Measurements from ENCODE around the gene NANOS2.
"Not testable (repeated sequence)": the region's sequence is repeated elsewhere in the genome, so short reads cannot be mapped to it uniquely, and the experiment has no call there.

NANOS2 gene

GRCh38 chr19:45911291-45911690, 3.3 kb downstream of the NANOS2 start:
- DNase-seq (ENCODE audit: low spot score in 2 of 2) (no peak), ATAC-seq (ENCODE audit: low read depth) (no peak)
- no peak overlapping the region for H3K4me3 Mint-ChIP-seq
- H3K27ac Mint-ChIP-seq, result no peak overlapping the region
- no peaks in the 10 kb centered on the region for H3K4me1 Mint-ChIP-seq
- H3K9me3 Mint-ChIP-seq, result no peaks in the 10 kb centered on the region
- H3K27me3 Mint-ChIP-seq, result peaks cover 26% of the 10 kb centered on the region
- peaks cover 2% of the 10 kb centered on the region for H3K36me3 Mint-ChIP-seq

GRCh38 chr19:45908956-45909355, 5.6 kb downstream of the NANOS2 start:
- Mint-ChIP-seq H3K9me3 (no peaks in the 10 kb centered on the region), H3K4me1 (no peaks in the 10 kb centered on the region), H3K4me3 (no peak overlapping the region), H3K27me3 (peaks cover 24% of the 10 kb centered on the region), H3K27ac (no peak overlapping the region), H3K36me3 (peaks cover 2% of the 10 kb centered on the region)
- no peak for ATAC-seq (ENCODE audit: low read depth)
- no peak for DNase-seq (ENCODE audit: low spot score in 2 of 2)

- Mint-ChIP-seq H3K4me3 (no peak overlapping the region), H3K36me3 (peaks cover 2% of the 10 kb centered on the region), H3K27ac (no peak overlapping the region), H3K4me1 (peaks cover 5% of the 10 kb centered on the region), H3K27me3 (peaks cover 17% of the 10 kb centered on the region), H3K9me3 (no peaks in the 10 kb centered on the region)
- DNase-seq (ENCODE audit: low spot score in 2 of 2) (no peak), ATAC-seq (ENCODE audit: low read depth) (no peak)
Observed at GRCh38 chr19:45906221-45906620, 8.4 kb downstream of the NANOS2 start.

- Mint-ChIP-seq H3K4me1 (peaks cover 13% of the 10 kb centered on the region), H3K4me3 (no peak overlapping the region), H3K36me3 (peaks cover 4% of the 10 kb centered on the region), H3K27me3 (peaks cover 11% of the 10 kb centered on the region), H3K27ac (no peak overlapping the region), H3K9me3 (no peaks in the 10 kb centered on the region)
- DNase-seq (ENCODE audit: low spot score in 2 of 2), result no peak
- ATAC-seq (ENCODE audit: low read depth), result no peak
Observed at GRCh38 chr19:45905011-45905410, 9.6 kb downstream of the NANOS2 start.

- DNase-seq (ENCODE audit: low spot score in 2 of 2), result peak; percentile 99 to 100
- H3K4me1 Mint-ChIP-seq, result peaks cover 14% of the 10 kb centered on the region
Observed at GRCh38 chr19:45902651-45903625, 11.6 kb downstream of the NANOS2 start.

GRCh38 chr19:45901912-45902650, 12.5 kb downstream of the NANOS2 start, which contains the start of gene MYPOP:
MYPOP (minus strand) TSS chr19:45902613; CDS start chr19:45901773, 840 bp downstream.
- Mint-ChIP-seq H3K4me3 (peak within 1 kb of the TSS; percentile 98), H3K9me3 (no peaks in the 10 kb centered on the region), H3K36me3 (peaks cover 11% of the 10 kb centered on the region), H3K27me3 (peaks cover 6% of the 10 kb centered on the region), H3K27ac (peak within 1 kb of the TSS; percentile 78), H3K4me1 (peaks cover 14% of the 10 kb centered on the region)
- DNase-seq (ENCODE audit: low spot score in 2 of 2) (no peak), ATAC-seq (ENCODE audit: low read depth) (no peak)

More at GRCh38 chr19:45902651-45903625, 11.6 kb downstream of the NANOS2 start:
- Mint-ChIP-seq H3K36me3 (peaks cover 11% of the 10 kb centered on the region), H3K27ac (peak overlapping the region; percentile 78), H3K9me3 (no peaks in the 10 kb centered on the region), H3K4me3 (peak overlapping the region; percentile 98), H3K27me3 (peaks cover 6% of the 10 kb centered on the region)
- ATAC-seq (ENCODE audit: low read depth), result peak; percentile 82

GRCh38 chr19:45901432-45901911, 13.1 kb downstream of the NANOS2 start:
- Mint-ChIP-seq H3K9me3 (no peaks in the 10 kb centered on the region), H3K4me1 (peaks cover 14% of the 10 kb centered on the region), H3K36me3 (peaks cover 11% of the 10 kb centered on the region), H3K27ac (peak overlapping the region; percentile 78), H3K4me3 (no peak overlapping the region), H3K27me3 (peaks cover 3% of the 10 kb centered on the region)
- peak in 1 of 2 donors; percentile 43 for DNase-seq (ENCODE audit: low spot score in 2 of 2)
- ATAC-seq (ENCODE audit: low read depth), result no peak

GRCh38 chr19:45900738-45901431, 13.7 kb downstream of the NANOS2 start:
- Mint-ChIP-seq H3K27me3 (peaks cover 2% of the 10 kb centered on the region), H3K36me3 (peaks cover 11% of the 10 kb centered on the region), H3K4me3 (peak overlapping the region; percentile 37), H3K27ac (no peak overlapping the region), H3K4me1 (peaks cover 14% of the 10 kb centered on the region), H3K9me3 (no peaks in the 10 kb centered on the region)
- DNase-seq (ENCODE audit: low spot score in 2 of 2), result no peak
- ATAC-seq (ENCODE audit: low read depth), result no peak

GRCh38 chr19:45899919-45900589, 14.5 kb downstream of the NANOS2 start:
- DNase-seq (ENCODE audit: low spot score in 2 of 2), result no peak
- Mint-ChIP-seq H3K4me1 (peaks cover 18% of the 10 kb centered on the region), H3K4me3 (peak overlapping the region; percentile 9), H3K27me3 (peaks cover 2% of the 10 kb centered on the region), H3K36me3 (peaks cover 16% of the 10 kb centered on the region), H3K27ac (no peak overlapping the region), H3K9me3 (no peaks in the 10 kb centered on the region)
- no peak for ATAC-seq (ENCODE audit: low read depth)

GRCh38 chr19:45899253-45899652, 15.3 kb downstream of the NANOS2 start:
- Mint-ChIP-seq H3K4me3 (no peak overlapping the region), H3K9me3 (no peaks in the 10 kb centered on the region), H3K27me3 (peaks cover 2% of the 10 kb centered on the region)

GRCh38 chr19:45897261-45897812, 17.2 kb downstream of the NANOS2 start:
- peaks cover 18% of the 10 kb centered on the region for H3K36me3 Mint-ChIP-seq
- no peak for ATAC-seq (ENCODE audit: low read depth)
- no peak for DNase-seq (ENCODE audit: low spot score in 2 of 2)
- no peaks in the 10 kb centered on the region for H3K27me3 Mint-ChIP-seq
- no peak overlapping the region for H3K27ac Mint-ChIP-seq
- peaks cover 27% of the 10 kb centered on the region for H3K4me1 Mint-ChIP-seq
- H3K4me3 Mint-ChIP-seq, result no peak overlapping the region
- H3K9me3 Mint-ChIP-seq, result no peaks in the 10 kb centered on the region

More at GRCh38 chr19:45899253-45899652, 15.3 kb downstream of the NANOS2 start:
- H3K4me1 Mint-ChIP-seq, result peaks cover 20% of the 10 kb centered on the region
- peaks cover 18% of the 10 kb centered on the region for H3K36me3 Mint-ChIP-seq
- ATAC-seq (ENCODE audit: low read depth) (no peak), DNase-seq (ENCODE audit: low spot score in 2 of 2) (no peak)
- H3K27ac Mint-ChIP-seq, result no peak overlapping the region

- not testable (repeated sequence) for H3K27ac Mint-ChIP-seq; DNase-seq (ENCODE audit: low spot score in 2 of 2); H3K9me3 Mint-ChIP-seq; H3K4me3 Mint-ChIP-seq; ATAC-seq (ENCODE audit: low read depth); H3K27me3 Mint-ChIP-seq
- peaks cover 18% of the 10 kb centered on the region for H3K36me3 Mint-ChIP-seq
- peaks cover 22% of the 10 kb centered on the region for H3K4me1 Mint-ChIP-seq
Observed at GRCh38 chr19:45895983-45896599, 18.5 kb downstream of the NANOS2 start.

Data from memory B cell (primary cell).